Measurements from ENCODE around the gene ZMYM2. TPM values are rescaled to one million over a fixed set of nuclear protein-coding genes. Genes with fewer than 3 reads are reported as not detected.

Gene ZMYM2
- total RNA-seq, 2 donors from 2014 or later = 94.2 to 102 TPM

DNA sequence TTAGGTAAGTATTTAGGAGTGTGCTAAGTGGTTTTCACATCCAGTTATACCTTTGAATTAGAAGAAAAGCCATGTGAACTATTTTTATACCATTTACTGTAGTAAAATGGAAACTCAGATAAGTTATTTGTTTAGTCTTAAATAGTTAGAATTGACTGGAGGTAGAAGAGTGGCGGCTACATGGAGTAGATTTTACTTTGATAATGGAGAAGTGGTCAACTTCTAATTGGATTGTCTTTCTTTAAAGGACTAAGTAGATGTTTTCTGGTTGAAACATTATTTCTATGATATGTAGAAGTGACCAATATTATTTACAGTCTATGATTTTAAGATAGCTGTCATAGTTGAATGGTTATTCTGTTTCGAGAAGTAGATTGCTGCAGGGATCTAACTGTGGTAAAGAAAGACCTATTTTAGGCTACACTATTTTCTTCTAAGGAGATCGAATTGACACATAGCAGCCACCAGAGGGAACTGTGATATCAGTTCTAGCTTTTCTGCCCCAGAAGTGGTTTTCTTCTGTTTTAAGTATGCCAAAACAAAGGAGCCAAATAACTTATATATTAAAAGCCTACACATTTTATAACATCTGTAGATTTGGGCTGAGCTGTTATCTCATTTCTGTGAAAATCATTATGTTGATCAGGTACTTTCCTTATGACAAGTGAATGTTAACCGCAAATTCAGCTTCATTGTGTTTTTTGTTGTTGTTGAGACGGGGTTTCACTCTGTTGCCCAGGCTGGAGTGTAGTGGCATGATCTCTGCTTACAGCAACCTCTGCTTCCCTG lies 26.1 kb downstream of the ZMYM2 start:
- Histone ChIP-seq H3K27ac (no peak overlapping the region), H3K9me3 (no peaks in the 10 kb centered on the region), H3K4me3 (no peak overlapping the region), H3K4me1 (ENCODE audit: control insufficient read depth in 1 of 2, low read depth in 2 of 2) (peaks cover 10 to 11% of the 10 kb centered on the region in 2 donors), H3K27me3 (replicated peaks; ENCODE audit: insufficient read depth) (no peaks in the 10 kb centered on the region), H3K36me3 (peaks cover 6% of the 10 kb centered on the region)
- TF ChIP-seq, protein P1, sequence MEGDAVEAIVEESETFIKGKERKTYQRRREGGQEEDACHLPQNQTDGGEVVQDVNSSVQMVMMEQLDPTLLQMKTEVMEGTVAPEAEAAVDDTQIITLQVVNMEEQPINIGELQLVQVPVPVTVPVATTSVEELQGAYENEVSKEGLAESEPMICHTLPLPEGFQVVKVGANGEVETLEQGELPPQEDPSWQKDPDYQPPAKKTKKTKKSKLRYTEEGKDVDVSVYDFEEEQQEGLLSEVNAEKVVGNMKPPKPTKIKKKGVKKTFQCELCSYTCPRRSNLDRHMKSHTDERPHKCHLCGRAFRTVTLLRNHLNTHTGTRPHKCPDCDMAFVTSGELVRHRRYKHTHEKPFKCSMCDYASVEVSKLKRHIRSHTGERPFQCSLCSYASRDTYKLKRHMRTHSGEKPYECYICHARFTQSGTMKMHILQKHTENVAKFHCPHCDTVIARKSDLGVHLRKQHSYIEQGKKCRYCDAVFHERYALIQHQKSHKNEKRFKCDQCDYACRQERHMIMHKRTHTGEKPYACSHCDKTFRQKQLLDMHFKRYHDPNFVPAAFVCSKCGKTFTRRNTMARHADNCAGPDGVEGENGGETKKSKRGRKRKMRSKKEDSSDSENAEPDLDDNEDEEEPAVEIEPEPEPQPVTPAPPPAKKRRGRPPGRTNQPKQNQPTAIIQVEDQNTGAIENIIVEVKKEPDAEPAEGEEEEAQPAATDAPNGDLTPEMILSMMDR (IDR thresholded peaks at IDR 0.05) = peak; percentile 52
- no peak for DNase-seq (ENCODE audit: low spot score)
- ATAC-seq (ENCODE audit: insufficient number of reproducible peaks, low FRiP score, low read depth) = no peak

DNA sequence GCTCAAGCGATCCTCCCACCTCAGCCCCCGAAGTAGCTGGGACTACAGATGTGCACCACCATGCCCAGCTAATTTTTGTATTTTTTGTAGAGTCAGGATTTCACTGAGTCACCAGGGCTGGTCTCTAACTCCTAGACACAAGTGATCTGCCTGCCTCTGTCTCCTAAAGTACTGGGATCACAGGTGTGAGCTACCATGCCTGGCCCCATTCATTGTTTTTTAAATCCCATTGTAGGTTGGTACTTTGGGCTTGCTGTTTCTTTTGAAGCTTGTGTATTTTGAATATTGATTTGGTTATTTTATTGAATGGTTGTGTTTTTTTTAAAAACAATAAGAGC lies 26.7 kb downstream of the ZMYM2 start:
- ATAC-seq (ENCODE audit: insufficient number of reproducible peaks, low FRiP score, low read depth) = no peak
- Histone ChIP-seq H3K27ac (no peak overlapping the region), H3K36me3 (peaks cover 6% of the 10 kb centered on the region)

DNA sequence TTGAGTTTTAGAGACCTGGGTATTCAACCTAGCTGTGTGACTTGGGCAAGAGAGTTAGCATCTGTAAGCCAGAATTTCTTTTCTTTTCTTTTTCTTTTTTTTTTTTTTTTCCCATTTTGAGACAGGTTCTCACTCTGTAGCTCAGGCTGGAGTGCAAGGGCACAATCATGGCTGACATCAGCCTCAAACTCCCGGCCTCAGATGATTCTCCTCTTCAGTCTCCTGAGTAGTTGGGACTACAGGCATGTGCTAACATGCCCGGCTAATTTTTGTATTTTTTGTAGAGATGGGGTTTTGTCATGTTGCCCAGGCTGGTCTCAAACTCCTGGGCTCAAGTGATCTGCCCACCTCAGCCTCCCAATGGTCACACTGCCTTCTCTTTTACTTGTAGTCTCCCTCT lies 33.0 kb downstream of the ZMYM2 start:
- no peak overlapping the region for H3K4me3 ChIP-seq
- no peak for DNase-seq (ENCODE audit: low spot score)
- H3K4me1 ChIP-seq (ENCODE audit: control insufficient read depth in 1 of 2, low read depth in 2 of 2) = peaks cover 11 to 12% of the 10 kb centered on the region in 2 donors
- TF ChIP-seq, protein P1 (IDR thresholded peaks at IDR 0.05) = no peak
- H3K36me3 ChIP-seq = peaks cover 14% of the 10 kb centered on the region
- no peak for ATAC-seq (ENCODE audit: insufficient number of reproducible peaks, low FRiP score, low read depth)
- no peaks in the 10 kb centered on the region for H3K9me3 ChIP-seq
- H3K27ac ChIP-seq = no peak overlapping the region
- no peaks in the 10 kb centered on the region for H3K27me3 ChIP-seq (replicated peaks; ENCODE audit: insufficient read depth)

More for the DNA sequence above, 26.7 kb downstream of the ZMYM2 start:
- TF ChIP-seq, protein P1 (IDR thresholded peaks at IDR 0.05) = no peak
- H3K9me3 ChIP-seq = no peaks in the 10 kb centered on the region
- H3K4me1 ChIP-seq (ENCODE audit: control insufficient read depth in 1 of 2, low read depth in 2 of 2) = peaks cover 16 to 17% of the 10 kb centered on the region in 2 donors
- H3K27me3 ChIP-seq (replicated peaks; ENCODE audit: insufficient read depth) = no peaks in the 10 kb centered on the region
- no peak for DNase-seq (ENCODE audit: low spot score)
- no peak overlapping the region for H3K4me3 ChIP-seq

DNA sequence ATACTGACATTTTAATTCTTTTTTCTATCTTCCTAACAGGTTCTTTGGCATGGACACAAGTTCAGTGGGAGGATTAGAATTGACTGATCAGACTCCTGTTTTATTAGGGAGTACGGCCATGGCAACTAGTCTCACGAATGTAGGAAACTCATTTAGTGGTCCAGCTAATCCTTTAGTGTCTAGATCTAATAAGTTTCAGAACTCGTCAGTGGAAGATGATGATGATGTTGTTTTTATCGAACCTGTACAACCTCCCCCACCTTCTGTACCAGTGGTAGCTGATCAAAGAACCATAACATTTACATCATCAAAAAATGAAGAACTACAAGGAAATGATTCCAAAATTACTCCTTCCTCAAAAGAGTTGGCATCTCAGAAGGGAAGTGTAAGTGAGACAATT lies 34.5 kb downstream of the ZMYM2 start:
- Histone ChIP-seq H3K27ac (no peak overlapping the region), H3K36me3 (peaks cover 11% of the 10 kb centered on the region), H3K27me3 (replicated peaks; ENCODE audit: insufficient read depth) (no peaks in the 10 kb centered on the region), H3K9me3 (no peaks in the 10 kb centered on the region), H3K4me1 (ENCODE audit: control insufficient read depth in 1 of 2, low read depth in 2 of 2) (peaks cover 11 to 14% of the 10 kb centered on the region in 2 donors), H3K4me3 (no peak overlapping the region)
- TF ChIP-seq, protein P1 (IDR thresholded peaks at IDR 0.05) = no peak
- DNase-seq (ENCODE audit: low spot score) (no peak), ATAC-seq (ENCODE audit: insufficient number of reproducible peaks, low FRiP score, low read depth) (no peak)

DNA sequence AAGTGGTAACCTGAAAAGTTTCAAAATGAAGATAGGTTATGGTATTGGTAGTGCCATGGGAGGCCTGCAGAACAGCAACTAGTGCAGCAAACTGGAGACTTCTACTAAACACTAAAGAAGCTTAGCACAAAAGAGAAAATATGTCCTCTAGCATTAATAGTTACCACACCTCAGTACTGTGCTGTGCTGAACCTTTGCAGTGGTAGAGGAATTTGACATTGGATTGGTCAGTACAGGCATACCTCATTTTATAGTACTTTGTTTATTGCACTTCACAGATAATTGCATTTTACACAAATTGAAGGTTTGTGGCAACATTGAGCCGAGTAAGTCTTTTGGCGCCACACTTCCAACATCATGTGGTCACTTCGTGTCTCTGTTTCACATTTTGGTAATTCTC lies 40.4 kb downstream of the ZMYM2 start:
- Histone ChIP-seq H3K4me3 (no peak overlapping the region), H3K27ac (no peak overlapping the region), H3K4me1 (ENCODE audit: control insufficient read depth in 1 of 2, low read depth in 2 of 2) (peaks cover 8 to 21% of the 10 kb centered on the region in 2 donors), H3K27me3 (replicated peaks; ENCODE audit: insufficient read depth) (no peaks in the 10 kb centered on the region), H3K36me3 (peaks cover 4% of the 10 kb centered on the region), H3K9me3 (no peaks in the 10 kb centered on the region)
- DNase-seq (ENCODE audit: low spot score) = no peak
- TF ChIP-seq, protein P1 (IDR thresholded peaks at IDR 0.05) = no peak
- ATAC-seq (ENCODE audit: insufficient number of reproducible peaks, low FRiP score, low read depth) = no peak
